Measurements from ENCODE around the gene GPBP1L1. TPM values are rescaled to one million over a fixed set of nuclear protein-coding genes. Genes with fewer than 3 reads are reported as not detected.

GPBP1L1 gene
- 28.5 and 38.1 TPM in 2 replicates for polyA plus RNA-seq (2012; rRNA removed)
- polyA plus RNA-seq (2012; cell fraction: cytosol; rRNA removed): 35.8 and 39.2 TPM in 2 replicates
- 36.3 and 61.0 TPM in 2 replicates for polyA plus RNA-seq (2012; cell fraction: nucleus; rRNA removed)

- H3K4me1 ChIP-seq (ENCODE audit: control insufficient read depth in 1 of 2, insufficient read depth in 2 of 2, low read depth in 1 of 2, low read length in 1 of 2): peaks cover 14 to 20% of the 10 kb centered on the region in 2 experiments; a peak in 3 of 4 replicates
- peaks cover 3 to 10% of the 10 kb centered on the region in 2 experiments for H3K36me3 ChIP-seq (replicated peaks in 1 of 2; ENCODE audit: control insufficient read depth in 1 of 2, insufficient read depth in 2 of 2, low read length in 1 of 2)
- H3K4me3 ChIP-seq (ENCODE audit: low read depth in 2 of 2, low read length in 1 of 2): peak within 1 kb of the TSS; percentile 92 to 95
- WGBS (ENCODE audit: low lambda C conversion rate): 0% methylated on average over 41 of the region's 52 CpGs
- peak within 1 kb of the TSS; percentile 93 to 97 for H3K27ac ChIP-seq (ENCODE audit: low read depth in 2 of 2, low read length in 1 of 2)
- H3K27me3 ChIP-seq (ENCODE audit: insufficient read depth): no peaks in the 10 kb centered on the region
- ChIA-PET CTCF (interaction anchor here (0.8 to 1.3 kb wide), 3 partner anchors 14 to 676 kb away, joined by 3 to 4 read pairs (median 4); no protein-coding TSS in a partner anchor), POLR2A (interaction anchor here (0.6 to 2.4 kb wide), 6 partner anchors 15 to 192 kb away, joined by 4 to 20 read pairs (median 4); partner anchors contain the start of genes AKR1A1 and NASP)
- no peaks in the 10 kb centered on the region for H3K9me3 ChIP-seq
- no peaks in the 10 kb centered on the region for H3K9me2 ChIP-seq
- peaks cover 82% of the 10 kb centered on the region for H3K79me2 ChIP-seq (ENCODE audit: insufficient read depth)
- peaks cover 7% of the 10 kb centered on the region for H3F3A ChIP-seq (replicated peaks; ENCODE audit: insufficient read depth)
- DNase-seq: peak; percentile 99
- H4K20me1 ChIP-seq (ENCODE audit: insufficient read depth): peaks cover 32% of the 10 kb centered on the region
- H2AFZ ChIP-seq (ENCODE audit: low read depth): peak within 1 kb of the TSS; percentile 80
- H3K9ac ChIP-seq: peak within 1 kb of the TSS; percentile 92
- H3K4me2 ChIP-seq: peak within 1 kb of the TSS; percentile 85
- TF ChIP-seq TCF12 (IDR thresholded peaks at IDR 0.05) (no peak), ELF1 (IDR thresholded peaks at IDR 0.05) (no peak), EP300 (IDR thresholded peaks at IDR 0.05; ENCODE audit: borderline replicate concordance in 1 of 2, low read depth in 1 of 2, low read length in 1 of 2) (no peak), POLR2AphosphoS5 (IDR thresholded peaks at IDR 0.05; ENCODE audit: low read depth, low read length) (peak; percentile 78; the same call in 1 of the 2 replicates), SIN3A (IDR thresholded peaks at IDR 0.05; ENCODE audit: borderline replicate concordance, low read depth, low read length) (0 out of 2 replicates have a peak, but pooled peaks have one; percentile 13), YY1 (IDR thresholded peaks at IDR 0.05; ENCODE audit: low read depth) (peak; percentile 91), MAX (IDR thresholded peaks at IDR 0.05; ENCODE audit: low read depth) (peak; percentile 48; the same call in 1 of the 2 replicates), RCOR1 (IDR thresholded peaks at IDR 0.05; ENCODE audit: low read length) (no peak), NRF1 (IDR thresholded peaks at IDR 0.05; ENCODE audit: low read depth, low read length) (peak; percentile 96), TEAD4 (IDR thresholded peaks at IDR 0.05; ENCODE audit: borderline replicate concordance, insufficient read depth) (no peak), USF1 (IDR thresholded peaks at IDR 0.05; ENCODE audit: borderline replicate concordance, low read depth) (no peak), USF2 (IDR thresholded peaks at IDR 0.05; ENCODE audit: borderline replicate concordance, low read depth, low read length) (no peak), RXRA (IDR thresholded peaks at IDR 0.05; ENCODE audit: borderline replicate concordance, low read depth) (no peak), CTCF (IDR thresholded peaks at IDR 0.05) (no peak), TAF1 (IDR thresholded peaks at IDR 0.05; ENCODE audit: borderline replicate concordance, low read depth, low read length) (peak; percentile 72), MXI1 (IDR thresholded peaks at IDR 0.05; ENCODE audit: low read depth, low read length) (no peak; the same call in 1 of the 2 replicates)
Measured at GRCh38 chr1:45686288-45687013, at the start of gene GPBP1L1. TSS of gene GPBP1L1 (minus strand) at chr1:45686533. CDS start at chr1:45659087, 27,446 bp downstream.
